Esophagus squamous epithelium (tissue), 4 donors: ENCODE results near the gene GSC.

Experiments used
- POLR2A ChIP-seq, 4 donors: fragments of 450-650 bp; IDR thresholded peaks; one replicate each; pipeline ENCODE4 v1.6.1; 2017; ENCODE audit warnings: antibody characterized with exemption in 4 of 4, mild to moderate bottlenecking in 4 of 4, moderate library complexity in 3 of 4
- TF ChIP-seq, protein P1 (sequence below), 6 experiments: fragments of 450-650 bp in 4 of 6; fragments of 200-600 bp in 2 of 6; sonication (generic) in 2 of 6; IDR thresholded peaks; one replicate each; pipeline ENCODE4 v1.5.1; 2016 to 2019; ENCODE audit warnings: antibody characterized with exemption in 6 of 6, mild to moderate bottlenecking in 4 of 6, moderate library complexity in 4 of 6

DNA sequence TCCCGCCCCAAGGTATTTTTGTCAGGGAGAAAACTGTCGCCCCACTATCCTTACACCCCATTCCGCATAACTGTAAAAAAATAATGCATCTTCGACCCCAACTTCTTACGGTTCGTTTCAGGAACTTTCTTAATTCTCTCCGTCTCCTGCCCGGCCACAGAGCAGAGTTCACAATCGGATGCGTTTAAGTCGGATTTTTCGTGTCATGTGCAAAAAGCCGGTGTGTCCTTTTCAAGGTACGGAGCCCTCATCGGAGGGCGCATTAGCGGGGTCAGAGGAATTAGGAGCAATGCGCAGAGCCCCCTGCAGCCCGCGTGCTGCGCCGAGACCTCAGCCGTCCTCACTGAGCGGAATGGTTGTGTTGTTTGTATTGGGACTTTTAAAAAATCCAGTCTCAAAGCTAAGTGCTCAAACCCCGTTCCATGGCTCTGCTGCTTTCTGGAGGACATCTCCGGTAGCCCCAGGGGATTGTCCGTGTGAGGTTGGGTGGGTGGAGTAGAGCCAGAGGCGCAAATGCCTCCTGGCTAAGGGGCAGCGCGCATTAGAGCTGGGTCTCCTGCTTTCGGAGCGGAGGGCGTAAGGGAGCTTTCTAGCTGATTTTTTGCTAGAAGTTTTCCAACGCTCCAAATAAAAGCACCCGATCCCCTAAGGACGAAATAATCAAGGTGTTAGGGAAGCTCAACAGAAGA lies 3.9 kb upstream of the GSC start:
- no peak for TF ChIP-seq POLR2A (IDR thresholded peaks at IDR 0.05)
- TF ChIP-seq, protein P1, sequence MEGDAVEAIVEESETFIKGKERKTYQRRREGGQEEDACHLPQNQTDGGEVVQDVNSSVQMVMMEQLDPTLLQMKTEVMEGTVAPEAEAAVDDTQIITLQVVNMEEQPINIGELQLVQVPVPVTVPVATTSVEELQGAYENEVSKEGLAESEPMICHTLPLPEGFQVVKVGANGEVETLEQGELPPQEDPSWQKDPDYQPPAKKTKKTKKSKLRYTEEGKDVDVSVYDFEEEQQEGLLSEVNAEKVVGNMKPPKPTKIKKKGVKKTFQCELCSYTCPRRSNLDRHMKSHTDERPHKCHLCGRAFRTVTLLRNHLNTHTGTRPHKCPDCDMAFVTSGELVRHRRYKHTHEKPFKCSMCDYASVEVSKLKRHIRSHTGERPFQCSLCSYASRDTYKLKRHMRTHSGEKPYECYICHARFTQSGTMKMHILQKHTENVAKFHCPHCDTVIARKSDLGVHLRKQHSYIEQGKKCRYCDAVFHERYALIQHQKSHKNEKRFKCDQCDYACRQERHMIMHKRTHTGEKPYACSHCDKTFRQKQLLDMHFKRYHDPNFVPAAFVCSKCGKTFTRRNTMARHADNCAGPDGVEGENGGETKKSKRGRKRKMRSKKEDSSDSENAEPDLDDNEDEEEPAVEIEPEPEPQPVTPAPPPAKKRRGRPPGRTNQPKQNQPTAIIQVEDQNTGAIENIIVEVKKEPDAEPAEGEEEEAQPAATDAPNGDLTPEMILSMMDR (IDR thresholded peaks at IDR 0.05) = no peak
